ENCODE measurements around the gene NELL1. TPM values are rescaled to one million over a fixed set of nuclear protein-coding genes. Genes with fewer than 3 reads are reported as not detected.
A peak's percentile ranks its signal among the peaks of the same experiment; 100 is the strongest.

Gene NELL1
- total RNA-seq, 1 experiment from 2014 or later: not detected

DNA sequence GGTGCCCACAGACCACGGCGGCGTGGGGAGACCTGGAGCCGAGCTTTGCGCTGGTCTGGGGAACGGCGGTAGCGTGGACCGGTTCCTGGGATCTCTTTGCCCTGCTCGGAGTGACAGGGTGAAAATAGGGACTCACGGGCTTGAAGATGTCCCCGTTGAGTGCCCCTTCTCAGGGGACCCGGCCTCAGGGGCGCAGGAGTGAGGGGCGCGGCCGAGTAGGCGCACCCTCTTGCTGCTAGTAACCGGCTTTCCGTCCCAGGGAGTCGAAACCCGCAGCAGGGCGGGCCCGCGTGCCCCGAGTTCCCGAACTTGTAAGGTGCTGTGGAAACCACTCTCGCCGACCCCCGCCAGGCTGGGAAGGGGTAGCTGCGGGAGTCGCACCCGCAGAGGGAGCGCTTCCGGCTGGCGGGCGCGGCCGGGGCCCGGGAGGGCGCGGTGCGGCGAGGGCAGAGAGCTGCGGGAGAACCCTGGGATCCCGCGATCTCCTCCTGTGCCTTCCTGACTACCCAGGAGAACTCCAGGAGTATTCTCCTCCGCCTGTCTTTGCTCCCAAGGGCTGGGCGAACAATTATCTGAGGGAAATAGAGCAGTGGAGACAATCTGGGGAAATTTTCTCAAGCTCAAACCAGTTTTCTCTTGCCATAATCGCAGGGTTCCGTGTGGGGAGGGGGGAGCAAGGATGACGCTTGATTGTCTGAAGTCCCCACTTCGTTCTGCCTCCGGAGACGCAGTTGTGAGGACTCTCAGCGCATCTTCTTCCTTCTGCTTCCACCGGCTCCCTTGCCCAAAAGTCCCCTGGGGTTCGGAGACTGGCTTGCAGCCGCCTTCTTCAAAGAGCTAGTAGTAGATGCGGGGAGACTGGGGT lies 666 bp downstream of the NELL1 start:
- peak; percentile 63; the same call in 1 of the 2 replicates for ATAC-seq
- intact Hi-C loops (cut with micrococcal nuclease; ENCODE audit: unreplicated experiment): no loop called here
- POLR2A ChIA-PET: no interaction called here

DNA sequence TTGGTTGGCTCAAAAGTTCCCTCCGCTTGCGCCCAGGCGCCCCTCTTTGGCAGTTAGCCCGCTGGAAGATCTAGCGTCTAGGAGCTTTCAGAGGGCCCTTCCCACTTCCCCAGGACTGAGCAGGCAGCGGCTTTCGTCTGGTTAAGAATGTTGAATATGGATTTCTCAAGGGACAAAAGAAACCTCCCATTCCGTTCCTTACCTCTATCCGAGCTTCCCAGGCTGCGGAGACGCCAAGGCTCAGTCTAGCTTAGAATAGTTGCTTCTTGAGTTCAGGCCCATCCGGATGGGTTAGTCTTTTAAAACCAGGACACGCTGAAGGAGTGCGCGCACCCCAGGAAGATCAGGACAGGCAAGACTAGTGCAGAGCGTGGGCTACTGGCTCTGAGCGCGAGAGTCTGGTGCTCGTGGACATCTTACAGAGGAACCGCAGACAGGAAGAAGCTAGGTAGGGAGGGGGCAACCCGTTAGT lies 1.6 kb downstream of the NELL1 start:
- ATAC-seq (no peak), DNase-seq (ENCODE audit: low read depth, low spot score) (no peak)
- H3K36me3 ChIP-seq (ENCODE audit: control insufficient read depth, insufficient read depth, low read length): no peaks in the 10 kb centered on the region
- H3K27me3 ChIP-seq (ENCODE audit: control insufficient read depth, insufficient read depth, low read length): peaks cover 38% of the 10 kb centered on the region
- BruUV-seq (replicated peaks): no TSS peak
- intact Hi-C loops (cut with micrococcal nuclease; ENCODE audit: unreplicated experiment) (no loop called here), in situ Hi-C loops (cut with HindIII; ENCODE audit: low pct_unique_long_range_greater_than_20kb, low sequenced_read_pairs) (no loop called here)
- CTCF ChIA-PET: interaction anchor here (0.6 kb wide), 1 partner anchor 204 kb away, joined by 4 read pairs; no protein-coding TSS in a partner anchor
- no peak for TF ChIP-seq CTCF (IDR thresholded peaks at IDR 0.05)
- no peak for TF ChIP-seq TCF7L2 (IDR thresholded peaks at IDR 0.05; ENCODE audit: low read depth, low read length)
- no peak overlapping the region for H3K27ac ChIP-seq (ENCODE audit: low read length)
- no peaks in the 10 kb centered on the region for H3K4me1 ChIP-seq (ENCODE audit: control insufficient read depth, insufficient read depth, low read length)
- no peak overlapping the region for H3K4me3 ChIP-seq (ENCODE audit: low read depth in 2 of 2, low read length in 2 of 2)
- H3K9me3 ChIP-seq (ENCODE audit: control insufficient read depth, insufficient read depth, low read depth, low read length): no peaks in the 10 kb centered on the region
- POLR2A ChIA-PET: no interaction called here

More for the DNA sequence above, 666 bp downstream of the NELL1 start:
- Histone ChIP-seq H3K4me1 (ENCODE audit: control insufficient read depth, insufficient read depth, low read length) (no peaks in the 10 kb centered on the region), H3K4me3 (ENCODE audit: low read depth in 2 of 2, low read length in 2 of 2) (peak overlapping the region; percentile 12 to 42), H3K27ac (ENCODE audit: low read length) (no peak overlapping the region), H3K27me3 (ENCODE audit: control insufficient read depth, insufficient read depth, low read length) (peaks cover 38% of the 10 kb centered on the region), H3K36me3 (ENCODE audit: control insufficient read depth, insufficient read depth, low read length) (no peaks in the 10 kb centered on the region), H3K9me3 (ENCODE audit: control insufficient read depth, insufficient read depth, low read depth, low read length) (no peaks in the 10 kb centered on the region)
- no peak for DNase-seq (ENCODE audit: low read depth, low spot score)
- in situ Hi-C loops (cut with HindIII; ENCODE audit: low pct_unique_long_range_greater_than_20kb, low sequenced_read_pairs): no loop called here
- BruUV-seq (replicated peaks): no TSS peak
- CTCF ChIA-PET: no interaction called here
- TF ChIP-seq, protein P1, sequence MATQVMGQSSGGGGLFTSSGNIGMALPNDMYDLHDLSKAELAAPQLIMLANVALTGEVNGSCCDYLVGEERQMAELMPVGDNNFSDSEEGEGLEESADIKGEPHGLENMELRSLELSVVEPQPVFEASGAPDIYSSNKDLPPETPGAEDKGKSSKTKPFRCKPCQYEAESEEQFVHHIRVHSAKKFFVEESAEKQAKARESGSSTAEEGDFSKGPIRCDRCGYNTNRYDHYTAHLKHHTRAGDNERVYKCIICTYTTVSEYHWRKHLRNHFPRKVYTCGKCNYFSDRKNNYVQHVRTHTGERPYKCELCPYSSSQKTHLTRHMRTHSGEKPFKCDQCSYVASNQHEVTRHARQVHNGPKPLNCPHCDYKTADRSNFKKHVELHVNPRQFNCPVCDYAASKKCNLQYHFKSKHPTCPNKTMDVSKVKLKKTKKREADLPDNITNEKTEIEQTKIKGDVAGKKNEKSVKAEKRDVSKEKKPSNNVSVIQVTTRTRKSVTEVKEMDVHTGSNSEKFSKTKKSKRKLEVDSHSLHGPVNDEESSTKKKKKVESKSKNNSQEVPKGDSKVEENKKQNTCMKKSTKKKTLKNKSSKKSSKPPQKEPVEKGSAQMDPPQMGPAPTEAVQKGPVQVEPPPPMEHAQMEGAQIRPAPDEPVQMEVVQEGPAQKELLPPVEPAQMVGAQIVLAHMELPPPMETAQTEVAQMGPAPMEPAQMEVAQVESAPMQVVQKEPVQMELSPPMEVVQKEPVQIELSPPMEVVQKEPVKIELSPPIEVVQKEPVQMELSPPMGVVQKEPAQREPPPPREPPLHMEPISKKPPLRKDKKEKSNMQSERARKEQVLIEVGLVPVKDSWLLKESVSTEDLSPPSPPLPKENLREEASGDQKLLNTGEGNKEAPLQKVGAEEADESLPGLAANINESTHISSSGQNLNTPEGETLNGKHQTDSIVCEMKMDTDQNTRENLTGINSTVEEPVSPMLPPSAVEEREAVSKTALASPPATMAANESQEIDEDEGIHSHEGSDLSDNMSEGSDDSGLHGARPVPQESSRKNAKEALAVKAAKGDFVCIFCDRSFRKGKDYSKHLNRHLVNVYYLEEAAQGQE (IDR thresholded peaks at IDR 0.05; ENCODE audit: insufficient read depth in 1 of 2, low read depth in 2 of 2, low read length in 1 of 2): no peak
- TF ChIP-seq SIN3A (IDR thresholded peaks at IDR 0.05; ENCODE audit: borderline replicate concordance, insufficient read depth, low read depth, low read length) (no peak), POLR2AphosphoS5 (IDR thresholded peaks at IDR 0.05; ENCODE audit: low read depth, low read length) (no peak), TCF7L2 (IDR thresholded peaks at IDR 0.05; ENCODE audit: low read depth, low read length) (no peak), CTCF (IDR thresholded peaks at IDR 0.05) (no peak)
